ENCODE results near the gene CSTB.

The CSTB gene

DNA sequence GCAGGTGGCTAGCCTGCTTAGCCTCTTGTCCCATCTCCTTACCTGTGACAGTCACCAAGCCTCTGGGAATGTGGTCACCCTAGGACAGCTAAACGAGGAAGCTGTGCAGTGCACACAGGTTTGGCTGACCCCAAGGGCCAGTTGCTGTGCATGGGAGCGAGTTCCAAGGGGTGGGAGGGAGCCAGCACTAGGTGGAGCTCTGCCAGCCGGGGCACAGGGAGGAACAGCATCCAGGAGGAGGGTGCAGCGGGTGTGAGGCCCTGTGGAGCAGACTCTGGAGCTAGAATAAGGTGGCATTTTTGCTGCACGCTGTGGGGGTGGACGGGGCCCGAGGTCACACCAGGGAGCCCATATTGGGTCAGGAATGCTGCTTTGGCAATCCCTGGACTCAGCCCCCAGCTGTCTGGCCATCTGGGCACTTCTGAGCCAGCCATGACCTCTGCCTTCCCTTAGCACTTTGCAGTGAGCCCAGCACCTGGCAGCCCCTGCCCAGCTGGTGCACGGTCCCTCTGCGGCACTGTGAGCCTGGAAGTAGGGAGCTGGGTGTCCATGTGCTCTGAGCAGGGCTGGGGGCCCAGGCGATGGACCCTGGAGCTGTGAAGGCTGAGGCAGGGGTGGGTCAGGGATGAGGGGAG, 48.5 kb downstream of the CSTB start:
- DNase-seq = no peak

GRCh38 chr21:43726686-43727518, 49.2 kb downstream of the CSTB start:
- no peak for DNase-seq

Measured in NCI-H526 treated with DMSO at 0.1 percent for 48 hours (cell line).